ENCODE measurements around the gene FAM131A. TPM values are rescaled to one million over a fixed set of nuclear protein-coding genes. Genes with fewer than 3 reads are reported as not detected.

FAM131A gene
- total RNA-seq, 1 experiment from 2014 or later = 15.1 TPM

DNA sequence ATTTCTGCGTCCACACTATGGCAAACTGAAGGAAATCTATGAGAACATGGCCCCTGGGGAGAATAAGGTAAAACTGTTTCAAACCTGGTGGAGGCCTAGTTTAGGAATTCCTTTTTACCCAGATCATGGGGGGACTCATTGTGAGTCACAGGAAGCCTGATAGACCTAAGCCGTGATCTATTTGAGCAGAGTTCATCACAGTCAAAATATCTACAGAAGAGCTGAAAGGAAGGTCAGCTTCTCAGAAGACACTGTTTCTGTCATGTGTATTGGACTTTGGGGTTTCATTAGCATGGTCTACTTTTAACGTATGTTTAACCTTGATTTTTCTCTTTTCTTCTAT lies 37.1 kb upstream of the FAM131A start:
- H3K27ac ChIP-seq (ENCODE audit: low read depth, low read length, poor library complexity, severe bottlenecking) = peak overlapping the region; percentile 80
- POLR2A ChIA-PET (ENCODE audit: low non-redundant PET) = no interaction called here
- peaks cover 9% of the 10 kb centered on the region for H3K4me1 ChIP-seq (ENCODE audit: insufficient read depth, low read length, poor library complexity, severe bottlenecking)
- BruUV-seq (replicated peaks) = no TSS peak
- DNase-seq (ENCODE audit: low spot score) = no peak
- intact Hi-C loops (cut with micrococcal nuclease; ENCODE audit: unreplicated experiment) = loop anchor here (1.0 kb wide), 1 partner anchor 14 kb away; the partner anchor contains the start of gene EIF4G1
- H3K36me3 ChIP-seq (ENCODE audit: insufficient read depth, low read length, poor library complexity, severe bottlenecking) = peaks cover 56% of the 10 kb centered on the region
- TF ChIP-seq, protein P1, sequence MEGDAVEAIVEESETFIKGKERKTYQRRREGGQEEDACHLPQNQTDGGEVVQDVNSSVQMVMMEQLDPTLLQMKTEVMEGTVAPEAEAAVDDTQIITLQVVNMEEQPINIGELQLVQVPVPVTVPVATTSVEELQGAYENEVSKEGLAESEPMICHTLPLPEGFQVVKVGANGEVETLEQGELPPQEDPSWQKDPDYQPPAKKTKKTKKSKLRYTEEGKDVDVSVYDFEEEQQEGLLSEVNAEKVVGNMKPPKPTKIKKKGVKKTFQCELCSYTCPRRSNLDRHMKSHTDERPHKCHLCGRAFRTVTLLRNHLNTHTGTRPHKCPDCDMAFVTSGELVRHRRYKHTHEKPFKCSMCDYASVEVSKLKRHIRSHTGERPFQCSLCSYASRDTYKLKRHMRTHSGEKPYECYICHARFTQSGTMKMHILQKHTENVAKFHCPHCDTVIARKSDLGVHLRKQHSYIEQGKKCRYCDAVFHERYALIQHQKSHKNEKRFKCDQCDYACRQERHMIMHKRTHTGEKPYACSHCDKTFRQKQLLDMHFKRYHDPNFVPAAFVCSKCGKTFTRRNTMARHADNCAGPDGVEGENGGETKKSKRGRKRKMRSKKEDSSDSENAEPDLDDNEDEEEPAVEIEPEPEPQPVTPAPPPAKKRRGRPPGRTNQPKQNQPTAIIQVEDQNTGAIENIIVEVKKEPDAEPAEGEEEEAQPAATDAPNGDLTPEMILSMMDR (conservative IDR thresholded peaks at IDR 0.05; ENCODE audit: low read depth, low read length) = no peak
- TF ChIP-seq EZH2 (IDR thresholded peaks at IDR 0.05; ENCODE audit: borderline replicate concordance, low read depth, low read length, poor library complexity, severe bottlenecking) = no peak
- no peaks in the 10 kb centered on the region for H3K9me3 ChIP-seq (ENCODE audit: low read depth, low read length, poor library complexity, severe bottlenecking)
- H3K4me3 ChIP-seq (ENCODE audit: low read depth, low read length, poor library complexity, severe bottlenecking) = peak overlapping the region; percentile 88
- CTCF ChIA-PET = no interaction called here
- H3K27me3 ChIP-seq (replicated peaks; ENCODE audit: insufficient read depth, low read depth, low read length, poor library complexity) = no peaks in the 10 kb centered on the region

DNA sequence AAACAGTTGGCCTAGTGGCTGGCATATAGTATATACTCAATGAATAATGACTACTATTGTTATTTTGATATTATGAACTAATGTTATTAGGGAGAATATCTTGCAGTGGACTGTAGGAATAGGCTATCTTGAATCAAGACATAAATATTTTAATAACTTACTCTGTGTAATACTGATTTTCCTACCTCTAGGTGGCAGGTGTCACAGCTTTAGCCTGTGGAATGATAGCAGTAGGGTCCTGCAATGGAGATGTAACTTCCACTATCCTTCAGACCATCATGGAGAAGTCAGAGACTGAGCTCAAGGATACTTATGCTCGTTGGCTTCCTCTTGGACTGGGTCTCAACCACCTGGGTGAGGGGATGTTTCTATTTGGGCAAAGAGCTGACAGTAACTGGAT lies 31.8 kb upstream of the FAM131A start:
- no peak for TF ChIP-seq EZH2 (IDR thresholded peaks at IDR 0.05; ENCODE audit: borderline replicate concordance, low read depth, low read length, poor library complexity, severe bottlenecking)
- TF ChIP-seq, protein P1 (conservative IDR thresholded peaks at IDR 0.05; ENCODE audit: low read depth, low read length) = peak; percentile 49
- no peak overlapping the region for H3K27ac ChIP-seq (ENCODE audit: low read depth, low read length, poor library complexity, severe bottlenecking)
- H3K9me3 ChIP-seq (ENCODE audit: low read depth, low read length, poor library complexity, severe bottlenecking) = no peaks in the 10 kb centered on the region
- DNase-seq (ENCODE audit: low spot score) = peak; percentile 39
- ChIA-PET POLR2A (ENCODE audit: low non-redundant PET) (no interaction called here), CTCF (interaction anchor here (0.7 kb wide), 1 partner anchor 257 kb away, joined by 3 read pairs; no protein-coding TSS in a partner anchor)
- peaks cover 3% of the 10 kb centered on the region for H3K4me1 ChIP-seq (ENCODE audit: insufficient read depth, low read length, poor library complexity, severe bottlenecking)
- no peaks in the 10 kb centered on the region for H3K27me3 ChIP-seq (replicated peaks; ENCODE audit: insufficient read depth, low read depth, low read length, poor library complexity)
- no peak overlapping the region for H3K4me3 ChIP-seq (ENCODE audit: low read depth, low read length, poor library complexity, severe bottlenecking)
- intact Hi-C loops (cut with micrococcal nuclease; ENCODE audit: unreplicated experiment) = no loop called here
- no TSS peak for BruUV-seq (replicated peaks)
- peaks cover 85% of the 10 kb centered on the region for H3K36me3 ChIP-seq (ENCODE audit: insufficient read depth, low read length, poor library complexity, severe bottlenecking)

DNA sequence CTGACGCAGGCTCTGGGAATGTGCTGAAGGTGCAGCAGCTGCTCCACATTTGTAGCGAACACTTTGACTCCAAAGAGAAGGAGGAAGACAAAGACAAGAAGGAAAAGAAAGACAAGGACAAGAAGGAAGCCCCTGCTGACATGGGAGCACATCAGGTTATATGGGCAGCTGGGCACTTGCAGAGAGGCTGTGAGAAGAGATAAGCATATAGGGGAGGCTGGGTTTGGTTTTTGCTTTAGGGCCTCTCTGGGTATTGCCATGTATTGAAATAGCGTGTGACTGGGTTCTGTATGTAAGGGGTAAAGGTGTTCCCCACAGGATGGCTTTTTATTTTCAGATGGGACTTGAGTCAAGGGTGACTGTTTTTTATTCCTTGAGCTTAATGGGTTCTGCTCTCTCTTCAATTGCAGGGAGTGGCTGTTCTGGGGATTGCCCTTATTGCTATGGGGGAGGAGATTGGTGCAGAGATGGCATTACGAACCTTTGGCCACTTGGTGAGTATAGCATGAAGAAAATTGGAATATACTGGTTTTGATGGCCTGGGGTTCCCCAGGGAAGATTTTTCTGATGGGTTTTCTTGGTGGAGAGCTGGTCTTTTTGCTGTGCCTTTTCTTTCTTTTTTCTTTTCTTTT lies 30.9 kb upstream of the FAM131A start:
- Histone ChIP-seq H3K4me1 (ENCODE audit: insufficient read depth, low read length, poor library complexity, severe bottlenecking) (no peaks in the 10 kb centered on the region), H3K27ac (ENCODE audit: low read depth, low read length, poor library complexity, severe bottlenecking) (no peak overlapping the region), H3K9me3 (ENCODE audit: low read depth, low read length, poor library complexity, severe bottlenecking) (no peaks in the 10 kb centered on the region), H3K27me3 (replicated peaks; ENCODE audit: insufficient read depth, low read depth, low read length, poor library complexity) (no peaks in the 10 kb centered on the region), H3K4me3 (ENCODE audit: low read depth, low read length, poor library complexity, severe bottlenecking) (no peak overlapping the region), H3K36me3 (ENCODE audit: insufficient read depth, low read length, poor library complexity, severe bottlenecking) (peaks cover 76% of the 10 kb centered on the region)
- CTCF ChIA-PET = no interaction called here
- no peak for TF ChIP-seq EZH2 (IDR thresholded peaks at IDR 0.05; ENCODE audit: borderline replicate concordance, low read depth, low read length, poor library complexity, severe bottlenecking)
- TF ChIP-seq, protein P1 (conservative IDR thresholded peaks at IDR 0.05; ENCODE audit: low read depth, low read length) = no peak
- BruUV-seq (replicated peaks) = no TSS peak
- intact Hi-C loops (cut with micrococcal nuclease; ENCODE audit: unreplicated experiment) = no loop called here
- POLR2A ChIA-PET (ENCODE audit: low non-redundant PET) = no interaction called here
- DNase-seq (ENCODE audit: low spot score) = no peak
